GM12878 (cell line): ENCODE measurements around the gene CDH20. TPM values are rescaled to one million over a fixed set of nuclear protein-coding genes. Genes with fewer than 3 reads are reported as not detected.

Experiments
- ATAC-seq: fragments of 200-7000 bp; cut with Tn5 transposase; 3 replicates; pipeline ENCODE4 v1.9.1; 2020; ENCODE audit warnings: mild to moderate bottlenecking, moderate library complexity
- BruUV-seq: library from RNA; stranded (reverse); fragments of 400-500 nt; replicated peaks from 2 replicates; lab custom pipeline; 2021; lab: Mats Ljungman, UMichigan
- CTCF ChIA-PET: fragments of 300-600 bp; sonication (Branson Sonifier 250); formaldehyde crosslinking; extraction: SDS; loops from one replicate; lab custom pipeline; 2021; ENCODE audit warnings: inconsistent platforms; lab: Yijun Ruan, JAX
- POLR2A ChIA-PET: fragments of 350-600 bp; formaldehyde crosslinking; extraction: SDS; loops from one replicate; lab custom pipeline; 2021; ENCODE audit warnings: inconsistent platforms; lab: Charles Lee
- RAD21 ChIA-PET: fragments of 300-600 bp; sonication (Branson Sonifier 250); formaldehyde crosslinking; loops from one replicate; lab custom pipeline; 2023; ENCODE audit warnings: antibody characterized with exemption; ENCODE audit not compliant: unreplicated experiment; lab: Charles Lee
- SMC1A ChIA-PET: fragments of 300-600 bp; sonication (Branson Sonifier 250); formaldehyde crosslinking; loops from one replicate; lab custom pipeline; 2023; ENCODE audit not compliant: unreplicated experiment, uncharacterized antibody; lab: Charles Lee
- DNase-seq: peaks from one replicate; pipeline ENCODE4 v3.0.0-alpha.2; 2011; ENCODE audit warnings: low read depth, low spot score
- FAIRE-seq: peaks from 3 replicates; lab custom pipeline; 2011; peaks lifted over from hg19 to GRCh38; lab: Jason Lieb, UNC
- H2AFZ ChIP-seq: 2 replicates; pipeline ENCODE4 v1.6.0; 2011; ENCODE audit warnings: low read depth, low read length, control low read depth; ENCODE audit not compliant: control insufficient read depth
- H3K27ac ChIP-seq: 2 replicates; pipeline ENCODE4 v1.5.1; 2011; ENCODE audit warnings: control low read depth; ENCODE audit not compliant: control insufficient read depth, insufficient read depth
- H3K27me3 ChIP-seq, 2 experiments: replicated peaks in 1 of 2; 2 replicates each; pipeline versions ENCODE4 v1.6.0 to v1.6.1; 2011; ENCODE audit warnings: low read length in 1 of 2; ENCODE audit not compliant: control insufficient read depth in 2 of 2, insufficient read depth in 2 of 2
- H3K36me3 ChIP-seq, 2 experiments: 2 replicates each; pipeline ENCODE4 v1.5.1; 2011; ENCODE audit warnings: low read length in 1 of 2; ENCODE audit not compliant: control insufficient read depth in 2 of 2, insufficient read depth in 2 of 2
- H3K4me1 ChIP-seq: 2 replicates; pipeline ENCODE4 v1.6.1; 2011; ENCODE audit warnings: mild to moderate bottlenecking, low read length, moderate library complexity, mixed read lengths; ENCODE audit not compliant: control insufficient read depth, insufficient read depth
- H3K4me2 ChIP-seq: 2 replicates; pipeline ENCODE4 v1.6.0; 2011; ENCODE audit warnings: control low read depth; ENCODE audit not compliant: control insufficient read depth, insufficient read depth
- H3K4me3 ChIP-seq: fragments of 200-600 bp; sonication (generic); 2 replicates; pipeline ENCODE4 v1.5.1; 2016
- H3K79me2 ChIP-seq: 2 replicates; pipeline ENCODE4 v1.6.0; 2011; ENCODE audit warnings: low read length; ENCODE audit not compliant: control insufficient read depth, insufficient read depth
- H3K9ac ChIP-seq: 2 replicates; pipeline ENCODE4 v1.8.0; 2011; ENCODE audit warnings: low read length, control low read depth, mixed read lengths; ENCODE audit not compliant: control insufficient read depth, insufficient read depth
- H3K9me3 ChIP-seq: replicated peaks from 3 replicates; pipeline ENCODE4 v1.5.1; 2011; ENCODE audit warnings: mild to moderate bottlenecking, low read length; ENCODE audit not compliant: control insufficient read depth, insufficient read depth
- H4K20me1 ChIP-seq: 2 replicates; pipeline ENCODE4 v1.6.0; 2011; ENCODE audit not compliant: control insufficient read depth, insufficient read depth
- BCL11A ChIP-seq: IDR thresholded peaks from 2 replicates; pipeline ENCODE4 v1.6.1; 2011; ENCODE audit warnings: low read depth, low read length
- EGR1 ChIP-seq, 2 experiments: IDR thresholded peaks; 1 replicate in 1 of 2; 2 replicates in 1 of 2; pipeline ENCODE4 v1.6.1; 2011 to 2012; ENCODE audit warnings: low read depth in 2 of 2, low read length in 2 of 2, borderline replicate concordance in 1 of 2, mild to moderate bottlenecking in 1 of 2, moderate library complexity in 1 of 2
- JUNB ChIP-seq: IDR thresholded peaks from 2 replicates; pipeline ENCODE4 v1.6.1; 2016; ENCODE audit warnings: antibody characterized with exemption, mild to moderate bottlenecking
- MYC ChIP-seq: IDR thresholded peaks from 2 replicates; pipeline ENCODE4 v1.6.1; 2011; ENCODE audit warnings: mild to moderate bottlenecking, low read length, moderate library complexity, inconsistent platforms; ENCODE audit not compliant: insufficient read depth, insufficient replicate concordance, insufficient read length, severe bottlenecking
- POLR2AphosphoS2 ChIP-seq: IDR thresholded peaks from 2 replicates; pipeline ENCODE4 v1.6.1; 2011; ENCODE audit warnings: low read depth, mild to moderate bottlenecking, low read length, improper control_type of control experiment, moderate library complexity
- TARDBP ChIP-seq: IDR thresholded peaks from 2 replicates; pipeline ENCODE4 v1.6.1; 2016; ENCODE audit warnings: borderline replicate concordance
- ZNF217 ChIP-seq: fragments of 450-650 bp; IDR thresholded peaks from 2 replicates; pipeline ENCODE4 v1.6.1; 2017; ENCODE audit warnings: antibody characterized with exemption, mild to moderate bottlenecking
- in situ Hi-C: fragments of 300-500 bp; cut with MboI; formaldehyde crosslinking; loops from 9 replicates; pipeline ENCODE4 v1.14.3; 2018; ENCODE audit warnings: mixed read lengths
- intact Hi-C: fragments of 100-400 bp; cut with micrococcal nuclease; formaldehyde crosslinking; loops from one replicate; pipeline ENCODE4 v1.14.2; 2022; ENCODE audit not compliant: unreplicated experiment
- polyA plus RNA-seq, 11 experiments: library from polyadenylated mRNA; depleted of rRNA in 4 of 11; unstranded in 6 of 11; stranded (reverse) in 5 of 11; fragments of >200 nt; fragmentation: Nextera tagmentation in 4 of 11; fragmentation: Illumina TruSeq in 1 of 11; extraction: Ambion mirVana in 4 of 11; extraction: Trizol in 1 of 11; gene quantifications; 1 replicate in 1 of 11; 2 replicates in 10 of 11; pipeline versions ENCODE4 v1.2.1 to v1.2.3, GENCODE V29; 2011 to 2016; ENCODE audit warnings: inconsistent platforms in 2 of 11, missing spikeins in 2 of 11, low read depth in 1 of 11
- total RNA-seq, 4 experiments: library from RNA; depleted of rRNA in 3 of 4; stranded (reverse); fragments of >200 nt in 3 of 4; fragmentation: Illumina TruSeq in 1 of 4; extraction: Trizol in 1 of 4; gene quantifications; 2 replicates each; pipeline versions ENCODE4 v1.2.1 to v1.2.3, GENCODE V29; 2013 to 2021
- TF ChIP-seq, protein P1 (sequence below): fragments of 450-650 bp; IDR thresholded peaks from 2 replicates; pipeline ENCODE4 v1.6.1; 2017; ENCODE audit warnings: mild to moderate bottlenecking, moderate library complexity
- TF ChIP-seq, protein P2 (sequence below): fragments of 450-650 bp; formaldehyde crosslinking; IDR thresholded peaks from 2 replicates; pipeline ENCODE4 v1.4.0; 2022; ENCODE audit warnings: mild to moderate bottlenecking, moderate library complexity
- TF ChIP-seq, protein P3 (sequence below): fragments of 450-650 bp; formaldehyde crosslinking; IDR thresholded peaks from 2 replicates; pipeline ENCODE4 v1.4.0; 2020; ENCODE audit warnings: mild to moderate bottlenecking, moderate library complexity

The CDH20 gene
- total and polyA plus RNA-seq, 10 of the 15 experiments (the other 5 are each of a cell fraction or from before 2014, with no cell fraction given), result not detected

DNA sequence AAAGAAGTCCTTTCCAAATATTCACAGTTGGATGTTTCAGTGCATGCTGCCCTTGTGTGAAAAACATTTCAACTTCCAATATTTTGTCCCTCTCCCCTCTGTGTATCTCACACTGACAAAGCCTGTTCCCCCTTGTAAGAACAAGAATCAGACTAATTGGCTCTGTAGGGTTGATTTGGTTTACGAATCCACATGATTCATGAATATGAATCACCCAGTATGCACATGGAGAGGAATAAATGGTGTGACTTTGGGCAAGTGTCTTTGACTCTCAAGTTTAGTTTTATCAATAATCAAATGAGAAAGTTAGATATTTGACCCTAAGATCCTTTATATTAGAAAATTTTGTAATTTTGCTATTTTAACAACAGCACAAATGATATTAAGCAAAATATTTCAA, 9.3 kb upstream of the CDH20 start (continued):
- TF ChIP-seq, protein P1, sequence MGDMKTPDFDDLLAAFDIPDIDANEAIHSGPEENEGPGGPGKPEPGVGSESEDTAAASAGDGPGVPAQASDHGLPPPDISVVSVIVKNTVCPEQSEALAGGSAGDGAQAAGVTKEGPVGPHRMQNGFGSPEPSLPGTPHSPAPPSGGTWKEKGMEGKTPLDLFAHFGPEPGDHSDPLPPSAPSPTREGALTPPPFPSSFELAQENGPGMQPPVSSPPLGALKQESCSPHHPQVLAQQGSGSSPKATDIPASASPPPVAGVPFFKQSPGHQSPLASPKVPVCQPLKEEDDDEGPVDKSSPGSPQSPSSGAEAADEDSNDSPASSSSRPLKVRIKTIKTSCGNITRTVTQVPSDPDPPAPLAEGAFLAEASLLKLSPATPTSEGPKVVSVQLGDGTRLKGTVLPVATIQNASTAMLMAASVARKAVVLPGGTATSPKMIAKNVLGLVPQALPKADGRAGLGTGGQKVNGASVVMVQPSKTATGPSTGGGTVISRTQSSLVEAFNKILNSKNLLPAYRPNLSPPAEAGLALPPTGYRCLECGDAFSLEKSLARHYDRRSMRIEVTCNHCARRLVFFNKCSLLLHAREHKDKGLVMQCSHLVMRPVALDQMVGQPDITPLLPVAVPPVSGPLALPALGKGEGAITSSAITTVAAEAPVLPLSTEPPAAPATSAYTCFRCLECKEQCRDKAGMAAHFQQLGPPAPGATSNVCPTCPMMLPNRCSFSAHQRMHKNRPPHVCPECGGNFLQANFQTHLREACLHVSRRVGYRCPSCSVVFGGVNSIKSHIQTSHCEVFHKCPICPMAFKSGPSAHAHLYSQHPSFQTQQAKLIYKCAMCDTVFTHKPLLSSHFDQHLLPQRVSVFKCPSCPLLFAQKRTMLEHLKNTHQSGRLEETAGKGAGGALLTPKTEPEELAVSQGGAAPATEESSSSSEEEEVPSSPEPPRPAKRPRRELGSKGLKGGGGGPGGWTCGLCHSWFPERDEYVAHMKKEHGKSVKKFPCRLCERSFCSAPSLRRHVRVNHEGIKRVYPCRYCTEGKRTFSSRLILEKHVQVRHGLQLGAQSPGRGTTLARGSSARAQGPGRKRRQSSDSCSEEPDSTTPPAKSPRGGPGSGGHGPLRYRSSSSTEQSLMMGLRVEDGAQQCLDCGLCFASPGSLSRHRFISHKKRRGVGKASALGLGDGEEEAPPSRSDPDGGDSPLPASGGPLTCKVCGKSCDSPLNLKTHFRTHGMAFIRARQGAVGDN, result no peak
- TF ChIP-seq JUNB, result no peak
- TF ChIP-seq, protein P2, sequence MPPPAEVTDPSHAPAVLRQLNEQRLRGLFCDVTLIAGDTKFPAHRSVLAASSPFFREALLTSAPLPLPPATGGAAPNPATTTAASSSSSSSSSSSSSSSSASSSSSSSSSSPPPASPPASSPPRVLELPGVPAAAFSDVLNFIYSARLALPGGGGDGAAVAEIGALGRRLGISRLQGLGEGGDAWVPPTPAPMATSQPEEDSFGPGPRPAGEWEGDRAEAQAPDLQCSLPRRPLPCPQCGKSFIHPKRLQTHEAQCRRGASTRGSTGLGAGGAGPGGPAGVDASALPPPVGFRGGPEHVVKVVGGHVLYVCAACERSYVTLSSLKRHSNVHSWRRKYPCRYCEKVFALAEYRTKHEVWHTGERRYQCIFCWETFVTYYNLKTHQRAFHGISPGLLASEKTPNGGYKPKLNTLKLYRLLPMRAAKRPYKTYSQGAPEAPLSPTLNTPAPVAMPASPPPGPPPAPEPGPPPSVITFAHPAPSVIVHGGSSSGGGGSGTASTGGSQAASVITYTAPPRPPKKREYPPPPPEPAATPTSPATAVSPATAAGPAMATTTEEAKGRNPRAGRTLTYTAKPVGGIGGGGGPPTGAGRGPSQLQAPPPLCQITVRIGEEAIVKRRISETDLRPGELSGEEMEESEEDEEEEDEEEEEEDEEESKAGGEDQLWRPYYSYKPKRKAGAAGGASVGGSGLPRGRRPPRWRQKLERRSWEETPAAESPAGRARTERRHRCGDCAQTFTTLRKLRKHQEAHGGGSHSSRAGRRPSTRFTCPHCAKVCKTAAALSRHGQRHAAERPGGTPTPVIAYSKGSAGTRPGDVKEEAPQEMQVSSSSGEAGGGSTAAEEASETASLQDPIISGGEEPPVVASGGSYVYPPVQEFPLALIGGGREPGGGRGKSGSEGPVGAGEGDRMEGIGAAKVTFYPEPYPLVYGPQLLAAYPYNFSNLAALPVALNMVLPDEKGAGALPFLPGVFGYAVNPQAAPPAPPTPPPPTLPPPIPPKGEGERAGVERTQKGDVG, result no peak
- TF ChIP-seq BCL11A, result no peak
- no peak for TF ChIP-seq TARDBP

DNA sequence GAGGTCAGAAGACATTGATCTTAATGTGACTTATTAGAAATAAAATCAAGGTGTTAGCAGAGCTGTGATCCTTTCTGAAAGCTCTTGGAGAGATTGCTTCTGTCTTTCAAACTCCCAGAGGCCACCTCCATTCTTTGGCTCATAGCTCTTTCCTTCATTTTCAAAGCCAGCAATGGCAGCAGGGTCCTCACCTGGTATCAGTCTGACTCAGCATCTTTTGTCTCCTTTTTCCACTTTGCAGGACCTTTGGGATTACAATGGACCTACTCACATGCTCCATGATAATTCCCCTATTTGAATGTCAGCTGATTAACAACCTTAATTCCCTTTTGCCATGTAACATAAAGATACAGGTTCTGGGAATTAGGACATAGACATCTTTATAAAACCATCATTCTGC, 6.8 kb upstream of the CDH20 start:
- Histone ChIP-seq H3K36me3 (no peaks in the 10 kb centered on the region), H2AFZ (no peak overlapping the region), H3K27ac (no peak overlapping the region), H4K20me1 (no peaks in the 10 kb centered on the region), H3K9me3 (no peaks in the 10 kb centered on the region), H3K79me2 (no peaks in the 10 kb centered on the region), H3K4me1 (no peaks in the 10 kb centered on the region), H3K4me3 (no peak overlapping the region), H3K4me2 (no peak overlapping the region), H3K27me3 (no peaks in the 10 kb centered on the region; a peak in 2 of 4 replicates), H3K9ac (no peak overlapping the region)
- ATAC-seq (no peak), DNase-seq (no peak), FAIRE-seq (no peak)
- BruUV-seq, result no TSS peak
- in situ Hi-C loops, result no loop called here
- intact Hi-C loops, result no loop called here
- TF ChIP-seq, protein P3, sequence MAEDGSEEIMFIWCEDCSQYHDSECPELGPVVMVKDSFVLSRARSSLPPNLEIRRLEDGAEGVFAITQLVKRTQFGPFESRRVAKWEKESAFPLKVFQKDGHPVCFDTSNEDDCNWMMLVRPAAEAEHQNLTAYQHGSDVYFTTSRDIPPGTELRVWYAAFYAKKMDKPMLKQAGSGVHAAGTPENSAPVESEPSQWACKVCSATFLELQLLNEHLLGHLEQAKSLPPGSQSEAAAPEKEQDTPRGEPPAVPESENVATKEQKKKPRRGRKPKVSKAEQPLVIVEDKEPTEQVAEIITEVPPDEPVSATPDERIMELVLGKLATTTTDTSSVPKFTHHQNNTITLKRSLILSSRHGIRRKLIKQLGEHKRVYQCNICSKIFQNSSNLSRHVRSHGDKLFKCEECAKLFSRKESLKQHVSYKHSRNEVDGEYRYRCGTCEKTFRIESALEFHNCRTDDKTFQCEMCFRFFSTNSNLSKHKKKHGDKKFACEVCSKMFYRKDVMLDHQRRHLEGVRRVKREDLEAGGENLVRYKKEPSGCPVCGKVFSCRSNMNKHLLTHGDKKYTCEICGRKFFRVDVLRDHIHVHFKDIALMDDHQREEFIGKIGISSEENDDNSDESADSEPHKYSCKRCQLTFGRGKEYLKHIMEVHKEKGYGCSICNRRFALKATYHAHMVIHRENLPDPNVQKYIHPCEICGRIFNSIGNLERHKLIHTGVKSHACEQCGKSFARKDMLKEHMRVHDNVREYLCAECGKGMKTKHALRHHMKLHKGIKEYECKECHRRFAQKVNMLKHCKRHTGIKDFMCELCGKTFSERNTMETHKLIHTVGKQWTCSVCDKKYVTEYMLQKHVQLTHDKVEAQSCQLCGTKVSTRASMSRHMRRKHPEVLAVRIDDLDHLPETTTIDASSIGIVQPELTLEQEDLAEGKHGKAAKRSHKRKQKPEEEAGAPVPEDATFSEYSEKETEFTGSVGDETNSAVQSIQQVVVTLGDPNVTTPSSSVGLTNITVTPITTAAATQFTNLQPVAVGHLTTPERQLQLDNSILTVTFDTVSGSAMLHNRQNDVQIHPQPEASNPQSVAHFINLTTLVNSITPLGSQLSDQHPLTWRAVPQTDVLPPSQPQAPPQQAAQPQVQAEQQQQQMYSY (CRISPR knock-in tag), result no peak
- no peak for TF ChIP-seq EGR1 (IDR thresholded peaks at IDR 0.05; ENCODE audit: borderline replicate concordance in 1 of 2, low read depth in 2 of 2, low read length in 2 of 2)
- no peak for TF ChIP-seq ZNF217
- TF ChIP-seq POLR2AphosphoS2, result no peak
- TF ChIP-seq MYC, result no peak
- RAD21 ChIA-PET, result no interaction called here
- CTCF ChIA-PET, result interaction anchor here (9.6 kb wide), 1 partner anchor 178 kb away, joined by 185 read pairs; no protein-coding TSS in a partner anchor
- SMC1A ChIA-PET, result interaction anchor here (1.8 kb wide), 1 partner anchor 176 kb away, joined by 7 read pairs; no protein-coding TSS in a partner anchor
- POLR2A ChIA-PET, result no interaction called here
